Activated effector memory CD4-positive, alpha-beta T cell treated with anti-CD3 and anti-CD28 coated beads, Interleukin-2, amount 50 U/mL, for 16 hours (primary cell): ENCODE data around the gene EXOC2.
"Not testable (repeated sequence)": the region's sequence is repeated elsewhere in the genome, so short reads cannot be mapped to it uniquely, and the experiment has no call there.

ENCODE experiments used
- DNase-seq: peaks from one replicate; pipeline ENCODE4 v3.0.0-alpha.2; 2020

EXOC2 gene

DNA sequence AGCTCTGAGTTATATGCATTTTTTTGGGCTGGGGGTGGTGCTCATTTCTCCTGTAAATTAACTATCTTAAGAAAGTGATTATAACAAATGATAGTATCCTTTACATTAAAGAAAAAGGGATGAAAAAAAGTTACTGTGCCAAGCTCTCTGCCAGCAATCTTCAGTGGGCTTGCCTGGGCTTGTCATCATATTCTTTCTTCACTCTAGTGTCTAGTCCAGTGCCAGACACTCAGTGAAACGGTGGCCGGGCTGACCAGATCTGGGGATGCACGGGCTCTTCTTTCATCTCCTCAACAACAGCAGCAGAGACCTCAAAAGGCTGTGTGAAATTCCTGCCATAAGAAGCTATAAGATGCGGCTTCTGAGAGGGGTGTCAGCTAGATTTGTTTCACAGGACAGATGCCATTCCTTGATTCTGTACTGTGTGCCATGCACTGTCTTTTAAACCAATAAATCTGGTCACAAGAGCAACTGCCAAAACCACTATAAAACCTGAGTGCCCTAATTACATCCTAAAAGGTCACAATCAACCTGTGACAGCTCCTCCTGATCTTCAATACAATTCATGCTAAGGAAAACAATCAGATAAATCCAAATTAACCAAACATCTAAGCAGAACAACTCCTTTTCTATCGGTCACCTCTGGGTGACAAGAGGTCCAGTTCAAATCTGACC, 12.1 kb downstream of the EXOC2 start:
- DNase-seq = no peak

DNA sequence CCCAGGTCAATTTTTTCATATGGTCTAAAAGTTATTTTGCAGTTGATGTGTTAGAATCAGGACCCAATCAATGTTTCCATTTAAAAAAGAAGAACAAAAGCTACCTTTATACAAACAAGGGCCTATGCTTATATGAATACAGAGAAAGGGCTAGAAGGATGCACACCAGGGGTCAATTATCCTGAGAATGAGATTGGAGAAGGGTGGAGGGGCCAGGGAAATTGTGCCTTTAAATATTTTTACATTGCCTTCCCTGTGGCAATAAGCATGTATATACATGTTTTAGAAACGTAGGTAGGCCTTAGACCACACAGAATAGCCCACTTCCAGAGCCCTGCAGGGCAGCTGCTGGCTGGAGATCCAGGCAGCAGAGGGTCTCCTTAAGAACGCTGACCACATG, 12.7 kb downstream of the EXOC2 start:
- DNase-seq = no peak

DNA sequence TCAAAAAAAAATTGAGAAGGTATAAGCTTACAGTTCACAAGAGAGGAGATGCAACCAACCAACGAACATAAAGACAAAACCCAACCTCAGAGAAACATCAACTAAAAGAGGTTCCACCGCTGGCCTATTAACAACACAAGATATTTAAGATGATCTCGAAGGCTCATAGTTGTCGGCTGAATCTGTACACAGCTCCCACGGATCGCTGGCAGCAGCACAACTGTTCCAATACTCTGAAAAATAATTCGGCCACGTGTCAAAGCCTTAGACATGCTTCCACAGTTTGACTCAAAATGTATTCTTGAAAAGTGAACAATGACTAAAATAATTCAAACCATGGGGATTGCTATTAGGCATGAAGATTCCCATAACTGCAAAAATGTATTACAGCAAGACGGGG, 13.7 kb downstream of the EXOC2 start:
- DNase-seq = no peak

DNA sequence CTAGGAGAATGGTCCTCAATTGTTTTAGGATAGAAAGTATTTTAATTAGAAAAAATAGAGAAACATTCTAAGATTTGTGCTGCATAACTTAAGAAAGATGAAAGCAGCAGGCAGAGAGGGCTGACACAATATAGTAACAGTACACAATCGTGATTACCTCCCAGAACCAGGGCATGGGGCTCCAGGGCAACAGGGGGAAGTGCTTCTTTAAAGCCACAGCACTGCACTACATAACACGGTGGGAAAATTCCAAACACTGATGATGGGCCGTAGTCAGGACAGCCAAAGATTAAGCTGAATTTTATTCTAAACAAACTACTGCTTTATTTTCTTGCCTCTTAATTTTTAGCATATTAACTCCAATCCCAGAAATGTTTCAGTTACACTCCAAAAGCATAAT, 14.4 kb downstream of the EXOC2 start:
- no peak for DNase-seq

DNA sequence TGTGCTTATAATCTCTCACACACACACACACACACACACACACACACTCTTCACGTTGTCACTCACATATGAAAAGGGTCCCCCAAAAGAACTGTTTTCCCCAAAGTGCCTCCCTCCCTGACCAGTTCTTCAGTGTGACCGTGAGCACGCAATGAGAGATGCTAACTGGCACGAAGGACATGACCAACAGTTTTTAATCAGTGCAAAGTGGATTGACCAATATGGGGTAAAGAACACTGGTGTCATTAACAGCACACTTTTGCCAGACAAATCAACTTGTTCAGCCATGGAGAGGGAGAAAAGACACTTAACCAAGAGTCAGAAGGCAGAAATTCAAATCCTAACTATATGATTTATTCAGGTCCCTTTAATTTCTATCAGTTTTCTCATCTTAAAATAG, 15.0 kb downstream of the EXOC2 start:
- DNase-seq = no peak

DNA sequence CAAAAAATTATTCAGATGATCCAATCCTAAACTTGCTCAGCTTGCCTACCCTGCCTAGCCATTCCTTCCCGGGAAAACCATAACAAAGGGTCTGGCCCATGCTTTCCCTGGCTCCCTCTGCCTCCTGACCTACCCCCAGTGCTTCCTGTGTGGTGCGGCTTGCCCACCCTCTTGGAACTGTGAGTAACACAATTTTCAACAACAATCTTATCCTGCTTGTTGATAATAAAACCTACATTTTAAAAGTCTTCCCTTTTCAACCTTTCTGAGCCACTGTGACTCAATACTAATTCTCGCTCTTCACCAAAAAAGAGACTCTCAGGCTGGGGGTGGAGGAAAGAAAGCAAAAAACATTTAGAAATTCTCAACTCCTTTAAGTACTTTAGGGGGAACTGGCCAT, 18.0 kb downstream of the EXOC2 start:
- no peak for DNase-seq

DNA sequence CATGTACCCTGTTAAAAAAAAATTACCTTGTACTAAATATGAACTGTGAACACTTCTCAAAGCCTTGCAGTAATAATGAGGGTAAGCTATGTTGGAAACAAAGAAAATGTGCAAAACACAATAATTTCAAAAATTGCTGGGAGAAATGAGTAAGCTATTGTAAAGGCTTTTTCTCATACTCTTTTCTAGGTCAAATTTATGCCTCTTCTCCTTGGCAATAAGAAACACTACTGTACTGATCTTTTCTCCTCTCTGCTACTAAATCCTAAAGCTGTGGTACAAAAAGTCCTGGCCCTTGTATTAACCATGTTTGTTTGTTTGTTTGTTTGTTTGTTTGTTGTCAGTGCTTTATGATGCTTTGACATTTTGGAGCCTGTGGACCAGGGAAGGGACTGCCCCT, 18.5 kb downstream of the EXOC2 start:
- no peak for DNase-seq

DNA sequence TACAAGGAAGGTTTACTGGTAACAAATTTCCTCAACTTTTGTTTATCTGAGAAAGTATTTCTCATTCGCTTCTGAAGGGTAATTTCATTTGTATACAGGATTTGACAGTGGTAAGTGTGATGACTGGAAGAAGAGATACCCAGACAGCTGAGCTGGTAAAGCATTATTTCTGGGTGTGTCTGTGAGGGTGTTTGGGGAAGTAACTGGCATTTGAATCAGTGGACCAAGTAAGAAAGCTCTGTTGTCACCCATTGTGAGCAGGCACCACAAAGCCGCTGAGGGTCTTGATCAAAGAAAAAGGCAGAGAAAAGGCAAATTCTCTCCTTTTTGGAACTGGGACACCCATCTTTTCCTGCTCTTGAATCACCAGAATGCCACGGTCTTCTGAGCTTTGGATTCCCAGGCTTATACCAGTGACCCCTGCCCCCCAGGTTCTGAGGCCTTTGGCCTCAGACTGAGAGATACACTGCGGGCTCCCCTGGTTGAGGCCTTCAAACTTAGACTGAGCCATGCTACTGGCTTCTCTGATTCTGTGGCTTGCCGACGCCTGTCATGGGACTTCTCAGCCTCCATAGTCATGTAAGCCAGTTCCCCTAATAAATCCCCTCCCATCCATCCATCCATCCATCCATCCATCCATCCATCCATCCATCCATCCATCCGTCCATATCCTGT, 25.5 kb downstream of the EXOC2 start:
- DNase-seq = no peak

DNA sequence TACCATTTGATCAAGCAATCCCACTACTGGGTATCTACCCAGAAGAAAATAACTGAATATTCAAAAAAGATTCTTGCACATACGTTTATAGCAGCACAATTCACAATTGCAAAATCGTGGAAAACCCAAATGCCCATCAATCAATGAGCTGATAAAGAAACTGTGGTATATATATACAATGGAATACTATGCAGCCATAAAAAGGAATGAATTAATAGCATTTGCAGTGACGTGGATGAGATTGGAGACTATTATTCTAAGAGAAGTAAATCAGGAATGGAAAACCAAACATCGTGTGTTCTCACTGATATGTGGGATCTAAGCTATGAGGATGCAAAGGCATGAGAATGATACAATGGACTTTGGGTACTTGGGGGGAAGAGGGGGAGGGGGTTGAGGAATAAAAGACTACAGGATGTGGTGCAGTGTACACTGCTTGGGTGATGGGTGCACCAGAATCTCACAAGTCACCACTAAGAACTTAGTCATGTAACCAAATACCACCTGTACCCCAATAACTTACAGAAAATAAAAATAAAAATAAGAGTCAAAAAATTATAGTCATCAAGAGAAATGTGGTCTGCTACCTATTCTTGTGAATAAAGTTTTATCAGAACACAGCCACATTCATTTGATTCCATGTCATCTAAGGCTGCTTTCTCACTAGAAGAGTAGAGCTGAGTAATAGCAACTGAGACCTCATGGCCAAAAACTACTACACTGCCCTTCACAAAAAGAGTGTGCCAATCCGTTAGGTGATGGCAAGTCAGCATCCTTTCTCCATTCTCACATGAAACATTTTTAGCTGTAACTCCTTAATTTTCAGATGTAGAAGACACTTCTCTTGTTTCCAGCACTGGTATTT, 27.3 kb downstream of the EXOC2 start:
- DNase-seq = no peak

DNA sequence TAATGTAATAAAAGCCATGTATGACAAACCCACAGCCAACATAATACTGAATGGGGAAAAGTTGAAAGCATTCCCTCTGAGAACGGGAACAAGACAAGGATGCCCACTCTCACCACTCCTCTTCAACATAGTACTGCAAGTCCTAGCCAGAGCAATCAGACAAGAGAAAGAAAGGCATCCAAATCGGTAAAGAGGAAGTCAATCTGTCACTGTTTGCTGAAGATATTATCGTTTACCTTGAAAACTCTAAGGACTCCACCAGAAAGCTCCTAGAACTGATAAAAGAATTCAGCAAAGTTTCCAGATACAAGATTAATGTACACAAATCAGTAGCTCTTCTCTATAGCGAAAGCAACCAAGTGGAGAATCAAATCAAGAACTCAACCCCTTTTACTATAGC, 29.2 kb downstream of the EXOC2 start:
- not testable (repeated sequence) for DNase-seq

DNA sequence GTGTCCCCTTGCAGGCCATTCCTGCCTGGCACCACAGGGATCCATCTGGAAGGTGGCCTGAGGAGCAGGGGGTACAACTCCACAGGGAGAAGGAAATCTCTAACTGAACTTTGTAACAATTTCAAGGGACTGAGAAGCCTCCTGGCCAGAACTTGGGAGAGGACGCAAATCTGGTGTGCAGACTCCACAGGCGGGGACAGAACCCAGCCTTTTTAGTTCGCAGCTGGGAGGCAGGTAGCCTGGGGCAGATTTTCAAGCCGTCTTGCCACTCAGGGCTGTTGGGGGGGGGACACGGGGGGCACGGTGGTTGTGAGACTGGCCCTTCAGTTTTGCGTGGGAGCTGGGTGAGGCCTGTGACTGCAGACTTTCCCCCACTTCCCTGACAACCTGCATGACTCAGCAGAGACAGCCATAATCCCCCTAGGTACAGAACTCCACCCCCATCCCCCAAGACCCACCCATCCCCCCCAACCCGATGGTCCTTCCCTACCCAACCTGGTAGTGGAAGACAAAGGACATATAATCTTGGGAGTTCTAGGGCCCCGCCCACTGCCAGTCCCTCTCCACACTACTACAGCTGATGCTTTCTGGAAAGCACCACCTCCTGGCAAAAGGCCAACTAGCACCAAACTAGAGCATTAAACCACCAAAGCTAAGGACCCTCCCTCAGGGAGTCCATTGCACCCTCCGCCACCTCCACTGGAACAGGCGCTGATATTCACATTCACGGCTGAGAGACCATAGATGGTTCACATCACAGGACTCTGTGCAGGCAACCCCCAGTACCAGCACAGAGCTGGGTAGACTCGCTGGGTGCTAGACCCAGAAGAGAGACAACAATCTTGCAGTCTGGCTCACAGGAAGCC, 33.0 kb downstream of the EXOC2 start:
- DNase-seq = no peak

DNA sequence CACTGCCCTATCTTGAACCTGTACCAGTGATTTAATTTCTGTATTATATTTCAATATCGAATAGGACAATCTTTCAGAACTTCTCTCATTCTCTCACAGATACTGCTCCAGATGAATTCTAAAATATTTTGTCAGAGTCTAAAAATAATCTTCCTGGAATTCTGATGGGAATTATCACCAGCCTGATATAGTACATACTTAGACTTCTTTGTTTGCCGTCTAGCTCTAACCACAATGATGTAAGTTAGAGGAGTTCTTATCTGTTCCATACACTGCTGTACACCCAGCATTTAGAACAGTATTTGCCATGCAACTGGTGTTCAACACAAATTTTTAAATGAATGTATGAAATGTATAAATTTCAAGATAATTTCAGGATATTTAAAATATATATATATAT, 34.7 kb downstream of the EXOC2 start:
- DNase-seq = no peak

DNA sequence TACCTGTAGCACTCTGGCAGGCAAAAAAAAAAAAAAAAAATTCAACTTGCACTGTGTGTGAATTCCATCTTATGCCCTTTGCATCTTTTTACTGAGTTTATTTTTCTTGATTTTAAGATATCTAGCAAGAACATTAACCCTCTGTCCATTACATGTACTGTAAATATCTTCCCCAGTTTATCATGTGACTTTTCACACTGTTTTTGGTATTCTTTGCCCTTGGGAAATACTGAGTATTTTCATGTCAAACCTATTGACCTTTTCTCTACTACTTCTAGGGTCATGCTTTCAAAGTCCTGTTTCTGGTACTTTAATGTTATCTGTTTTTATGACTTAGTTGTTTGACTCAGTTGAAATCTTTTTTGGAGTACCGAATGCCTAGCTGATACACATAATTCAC, 35.2 kb downstream of the EXOC2 start:
- no peak for DNase-seq

DNA sequence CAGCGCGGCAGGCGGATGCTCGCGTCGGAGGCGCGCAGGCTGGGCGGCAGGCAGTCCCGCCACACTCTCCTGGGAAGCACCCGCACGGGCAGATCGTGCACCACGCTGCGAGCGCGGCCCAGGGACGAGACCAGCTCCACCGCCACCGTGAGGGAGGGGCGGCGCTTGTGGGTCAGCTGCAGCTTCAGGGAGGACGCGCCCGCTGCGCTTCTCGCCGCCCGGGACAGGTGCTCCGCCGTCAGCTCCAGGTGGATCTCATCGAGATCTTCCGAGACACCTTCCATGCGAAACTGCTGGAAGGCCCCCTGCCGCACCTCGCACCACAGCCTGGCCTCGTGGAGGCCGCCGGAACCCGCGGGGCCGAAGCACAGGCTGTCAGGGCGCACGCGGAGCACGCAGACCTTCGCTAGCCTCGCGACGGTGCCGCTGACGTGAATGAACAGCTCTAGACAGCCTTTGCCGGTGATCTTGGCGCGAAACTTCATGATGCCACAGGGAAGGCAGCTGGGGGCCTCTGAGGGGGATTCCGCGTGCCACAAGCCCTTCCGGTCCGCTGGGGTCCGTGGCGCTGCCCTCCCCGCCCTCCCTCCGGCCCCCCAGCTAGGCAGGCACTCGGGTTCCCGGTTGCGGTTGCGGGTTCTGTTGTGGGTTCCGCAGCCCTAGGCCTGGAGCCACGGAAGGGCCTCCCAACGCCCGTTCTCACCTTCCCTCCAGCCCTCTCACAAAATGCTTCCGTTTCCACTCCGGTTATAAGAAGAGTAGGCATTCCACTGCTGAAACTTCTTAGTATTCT, 36.3 kb downstream of the EXOC2 start, which contains the start of gene HUS1B:
HUS1B (minus strand) TSS at position 641 of the 793 bp plus-strand sequence; CDS start at position 485, 156 bp downstream.
- DNase-seq = no peak

DNA sequence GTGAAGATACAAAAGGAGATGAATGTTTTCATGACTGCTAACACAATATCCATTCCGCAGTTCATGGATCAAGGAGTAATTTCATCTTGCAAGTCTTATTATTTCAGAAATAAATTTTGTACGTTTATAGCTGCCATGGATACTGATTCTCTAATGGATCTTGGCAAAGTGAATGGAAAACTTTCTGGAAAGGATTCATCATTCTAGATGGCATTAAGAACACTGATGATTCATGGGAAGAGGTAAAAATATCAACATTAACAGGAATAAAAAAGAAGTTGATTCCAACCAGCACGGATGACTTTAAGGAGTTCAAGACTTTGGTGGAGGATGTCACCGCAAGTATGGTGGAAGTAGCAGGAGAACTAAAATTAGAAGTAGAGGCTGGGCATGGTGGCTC, 38.8 kb downstream of the EXOC2 start:
- DNase-seq = no peak

DNA sequence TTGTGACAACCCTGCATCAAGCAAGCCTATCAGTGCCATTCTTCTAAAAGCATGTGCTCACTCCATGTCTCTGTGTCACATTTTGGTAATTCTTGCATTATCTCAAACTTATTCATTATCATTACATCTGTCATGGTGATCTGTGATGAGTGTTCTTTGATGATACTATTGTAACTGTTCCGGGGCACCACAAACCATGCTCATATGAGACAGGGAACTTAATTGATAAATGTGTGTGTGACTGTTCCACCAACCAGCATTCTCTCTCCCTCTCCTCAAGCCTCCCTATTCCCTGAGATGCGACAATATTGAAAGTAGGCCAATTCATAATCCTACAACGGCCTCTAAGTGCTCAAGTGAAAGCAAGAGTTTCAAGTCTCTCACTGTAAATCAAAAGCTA, 40.1 kb downstream of the EXOC2 start:
- DNase-seq = no peak

DNA sequence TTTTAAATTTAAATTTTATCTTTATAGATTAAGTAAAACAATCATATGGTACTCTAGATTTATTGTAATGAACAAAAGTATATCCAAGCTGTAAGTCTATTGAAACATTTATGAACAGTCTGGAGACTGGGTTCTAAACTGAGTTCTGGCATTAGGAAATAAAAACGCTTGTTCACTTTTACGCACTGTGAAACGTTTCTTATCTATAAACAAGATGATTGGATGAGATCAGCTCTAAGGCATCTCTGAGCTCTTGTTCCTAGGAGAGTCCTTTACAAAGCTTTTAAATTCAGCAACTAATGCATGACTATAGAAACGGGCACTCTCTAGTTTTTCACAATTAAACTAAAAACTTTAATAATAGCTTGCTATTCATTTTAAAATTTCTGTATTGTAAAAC, 42.8 kb downstream of the EXOC2 start:
- DNase-seq = no peak

DNA sequence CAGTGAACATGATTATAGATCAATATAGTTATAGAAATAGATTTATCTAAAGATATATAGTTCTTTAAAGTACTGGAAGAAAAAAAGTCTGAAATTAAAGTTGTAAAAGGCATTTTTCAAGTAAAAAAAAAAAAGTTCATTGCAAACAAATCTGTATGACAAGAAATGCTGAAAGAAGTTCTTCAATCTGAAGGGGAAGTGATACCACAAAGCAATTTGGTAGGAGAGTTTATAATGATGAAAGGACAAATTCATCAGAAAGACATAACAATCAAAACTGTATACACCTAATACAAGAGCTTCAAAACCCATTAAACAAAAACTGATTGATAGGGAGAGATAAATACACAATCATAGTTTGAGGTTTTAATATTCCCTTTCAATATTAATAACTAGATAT, 50.1 kb downstream of the EXOC2 start:
- no peak for DNase-seq

DNA sequence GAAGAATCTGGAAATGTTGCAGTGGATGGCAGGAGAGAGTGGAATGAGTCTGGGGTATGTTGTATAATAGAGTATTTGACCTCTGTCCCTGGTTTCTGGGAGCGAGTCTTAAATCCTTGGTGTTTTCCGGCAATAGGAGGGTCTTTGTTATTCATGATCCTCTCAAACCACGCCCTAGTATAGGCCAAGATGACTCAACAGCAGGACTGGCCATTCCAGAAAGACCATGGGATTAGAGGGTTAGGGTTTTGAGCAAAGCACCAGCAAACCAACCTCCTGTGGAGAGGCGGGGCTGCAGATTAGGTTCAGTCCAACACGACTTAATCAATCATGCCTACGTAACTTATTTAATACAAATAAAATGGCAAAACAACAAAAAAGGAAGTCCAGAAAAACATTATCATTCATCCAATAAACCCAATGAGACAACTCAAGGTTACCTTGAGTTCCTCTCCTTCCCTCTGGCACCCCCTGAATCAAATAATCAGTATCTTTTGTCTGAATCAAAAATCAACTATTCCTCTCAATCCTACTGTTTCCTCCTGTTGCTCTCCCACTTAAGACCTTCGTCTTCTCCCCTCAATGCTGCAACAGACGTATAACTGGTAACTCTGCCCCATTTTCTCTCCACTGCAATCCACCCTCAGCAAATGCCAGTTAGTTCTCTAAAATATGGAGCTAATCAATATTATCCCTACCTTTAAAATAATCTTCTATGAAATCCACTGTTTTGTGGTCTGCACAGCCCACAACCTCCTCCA, 51.5 kb downstream of the EXOC2 start:
- no peak for DNase-seq

DNA sequence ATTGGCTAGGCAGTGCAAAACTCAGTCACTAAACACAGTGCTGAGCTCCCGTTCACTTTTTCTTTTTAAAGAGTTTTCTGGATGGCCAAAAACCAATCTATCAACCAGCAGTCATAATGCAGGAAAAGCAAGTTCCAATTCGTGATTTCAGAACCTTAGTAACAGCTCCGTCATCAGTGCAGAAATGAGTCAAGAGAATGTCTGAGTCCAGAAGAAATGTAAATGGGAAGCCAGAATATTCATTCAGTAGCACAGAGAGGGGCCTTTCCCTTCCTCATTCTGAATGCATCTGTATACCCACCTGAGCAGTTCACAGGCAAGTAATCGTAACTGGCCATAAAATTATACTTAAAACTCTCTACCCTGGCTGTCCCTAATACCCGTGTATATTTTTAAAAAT, 56.5 kb downstream of the EXOC2 start:
- no peak for DNase-seq

DNA sequence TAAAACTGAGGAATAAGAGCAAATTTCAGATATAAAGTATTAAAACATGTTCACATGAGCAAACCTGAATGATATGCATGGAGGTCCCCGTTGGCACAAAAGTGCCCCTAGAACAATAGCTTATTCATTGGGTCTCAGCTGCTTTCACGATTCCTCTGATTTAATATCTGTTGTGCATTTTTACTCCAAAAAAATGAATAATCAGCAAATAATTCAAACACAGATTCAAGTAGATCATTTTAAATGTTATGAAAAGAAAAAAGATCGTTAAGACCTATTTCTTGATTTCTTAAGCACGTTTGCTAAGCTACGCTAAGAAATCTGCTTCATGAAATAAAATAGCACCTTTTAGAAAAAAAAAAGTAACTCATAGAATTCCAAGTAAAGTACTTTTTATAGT, 57.7 kb downstream of the EXOC2 start:
- no peak for DNase-seq
